IMR-90 (cell line): ENCODE data around the gene PDZK1. TPM values are rescaled to one million over a fixed set of nuclear protein-coding genes. Genes with fewer than 3 reads are reported as not detected.

Experiments used
- ATAC-seq: fragments of 200-7000 bp; cut with Tn5 transposase; 2 replicates; pipeline ENCODE4 v1.9.1; 2020; ENCODE audit warnings: low read depth, mild to moderate bottlenecking, moderate library complexity
- BruUV-seq: library from RNA; stranded (reverse); fragments of 400-500 nt; replicated peaks from 2 replicates; lab custom pipeline; 2021; lab: Mats Ljungman, UMichigan
- CTCF ChIA-PET: fragments of 300-600 bp; formaldehyde crosslinking; extraction: SDS; loops from one replicate; lab custom pipeline; 2021; ENCODE audit warnings: antibody characterized with exemption; lab: Yijun Ruan, JAX
- POLR2A ChIA-PET: fragments of 300-600 bp; sonication (Branson Sonifier 250); formaldehyde crosslinking; loops from one replicate; lab custom pipeline; 2022; ENCODE audit warnings: antibody characterized with exemption; ENCODE audit not compliant: unreplicated experiment; lab: Charles Lee
- DNase-seq: peaks from one replicate; pipeline ENCODE4 v3.0.0; 2013
- H2AFZ ChIP-seq: replicated peaks from 2 replicates; pipeline ENCODE3; 2013; ENCODE audit warnings: low read length, mild to moderate bottlenecking; ENCODE audit not compliant: poor library complexity
- H2AK5ac ChIP-seq: 2 replicates; pipeline ENCODE4 v1.6.1; 2013; ENCODE audit warnings: low read depth, low read length, inconsistent platforms
- H2AK9ac ChIP-seq: replicated peaks from 2 replicates; pipeline ENCODE3; 2013; ENCODE audit warnings: mild to moderate bottlenecking, low read depth, low read length, moderate library complexity; ENCODE audit not compliant: poor library complexity
- H2BK120ac ChIP-seq: 2 replicates; pipeline ENCODE4 v1.6.1; 2013; ENCODE audit warnings: low read depth, low read length, inconsistent platforms
- H2BK15ac ChIP-seq: 3 replicates; pipeline ENCODE4 v1.6.1; 2013; ENCODE audit warnings: low read depth, low read length, inconsistent platforms
- H2BK20ac ChIP-seq: 2 replicates; pipeline ENCODE4 v1.6.1; 2013; ENCODE audit warnings: low read depth, mild to moderate bottlenecking, inconsistent platforms, low read length, moderate library complexity
- H2BK5ac ChIP-seq: 2 replicates; pipeline ENCODE4 v1.6.1; 2013; ENCODE audit warnings: mild to moderate bottlenecking, low read depth, low read length, inconsistent platforms; ENCODE audit not compliant: poor library complexity, severe bottlenecking
- H3K14ac ChIP-seq: replicated peaks from 2 replicates; pipeline ENCODE4 v1.6.1; 2013; ENCODE audit warnings: low read depth, low read length, inconsistent platforms
- H3K18ac ChIP-seq: 2 replicates; pipeline ENCODE4 v1.6.1; 2013; ENCODE audit warnings: low read depth, low read length, control low read depth
- H3K23ac ChIP-seq: 2 replicates; pipeline ENCODE4 v1.6.1; 2013; ENCODE audit warnings: low read depth, low read length, inconsistent platforms
- H3K27ac ChIP-seq: 2 replicates; pipeline ENCODE4 v1.5.1; 2013; ENCODE audit warnings: mild to moderate bottlenecking, control low read depth, low read length; ENCODE audit not compliant: insufficient read depth
- H3K27me3 ChIP-seq: 2 replicates; pipeline ENCODE4 v1.6.1; 2013; ENCODE audit warnings: low read length; ENCODE audit not compliant: control insufficient read depth, insufficient read depth
- H3K36me3 ChIP-seq: 2 replicates; pipeline ENCODE4 v1.6.1; 2013; ENCODE audit warnings: low read length, mixed read lengths; ENCODE audit not compliant: control insufficient read depth, insufficient read depth
- H3K4ac ChIP-seq: 2 replicates; pipeline ENCODE4 v1.6.1; 2013; ENCODE audit warnings: low read depth, low read length, inconsistent platforms
- H3K4me1 ChIP-seq: 2 replicates; pipeline ENCODE4 v1.6.1; 2013; ENCODE audit warnings: low read length, mixed read lengths; ENCODE audit not compliant: control insufficient read depth, insufficient read depth
- H3K4me2 ChIP-seq: 2 replicates; pipeline ENCODE4 v1.6.1; 2013; ENCODE audit warnings: low read depth, mild to moderate bottlenecking, control low read depth, low read length, moderate library complexity
- H3K4me3 ChIP-seq: 2 replicates; pipeline ENCODE4 v1.5.1; 2013; ENCODE audit warnings: low read depth, mild to moderate bottlenecking, control low read depth, low read length, moderate library complexity; ENCODE audit not compliant: insufficient read depth
- H3K56ac ChIP-seq: 2 replicates; pipeline ENCODE4 v1.6.1; 2013; ENCODE audit warnings: low read length, inconsistent platforms; ENCODE audit not compliant: insufficient read depth; ENCODE audit errors: extremely low read depth
- H3K79me1 ChIP-seq, 2 experiments: 2 replicates each; pipeline ENCODE4 v1.6.1; 2013; ENCODE audit warnings: low read length in 2 of 2, inconsistent platforms in 1 of 2, low read depth in 1 of 2
- H3K9ac ChIP-seq: 2 replicates; pipeline ENCODE4 v1.6.1; 2013; ENCODE audit warnings: low read depth, low read length, control low read depth
- H3K9me1 ChIP-seq: 2 replicates; pipeline ENCODE4 v1.6.1; 2013; ENCODE audit warnings: low read length, inconsistent platforms; ENCODE audit not compliant: insufficient read depth
- H3K9me3 ChIP-seq: 2 replicates; pipeline ENCODE4 v1.6.1; 2013; ENCODE audit warnings: low read length; ENCODE audit not compliant: control insufficient read depth, insufficient read depth
- H4K20me1 ChIP-seq: 2 replicates; pipeline ENCODE4 v1.6.1; 2013; ENCODE audit warnings: low read length, inconsistent platforms; ENCODE audit not compliant: insufficient read depth
- H4K5ac ChIP-seq: 2 replicates; pipeline ENCODE4 v1.6.1; 2013; ENCODE audit warnings: mild to moderate bottlenecking, low read depth, low read length, control low read depth
- H4K8ac ChIP-seq, 2 experiments: 2 replicates each; pipeline ENCODE4 v1.6.1; 2013; ENCODE audit warnings: low read depth in 2 of 2, low read length in 2 of 2, control low read depth in 1 of 2, inconsistent platforms in 1 of 2
- H4K91ac ChIP-seq: 2 replicates; pipeline ENCODE4 v1.6.1; 2013; ENCODE audit warnings: low read depth, low read length, inconsistent platforms; ENCODE audit not compliant: insufficient read depth
- CEBPB ChIP-seq: IDR thresholded peaks from 2 replicates; pipeline ENCODE4 v1.6.1; 2012; ENCODE audit warnings: low read depth, low read length, improper control_type of control experiment
- CHD1 ChIP-seq: IDR thresholded peaks from 2 replicates; pipeline ENCODE4 v1.6.1; 2012; ENCODE audit warnings: low read depth, low read length, improper control_type of control experiment
- ELK1 ChIP-seq: fragments of 150-350 bp; IDR thresholded peaks from 2 replicates; pipeline ENCODE4 v1.6.1; 2016; ENCODE audit warnings: low read depth, mild to moderate bottlenecking, low read length, moderate library complexity, borderline replicate concordance
- FOS ChIP-seq: fragments of 150-350 bp; IDR thresholded peaks from 2 replicates; pipeline ENCODE4 v1.6.1; 2016; ENCODE audit warnings: low read depth, low read length
- MAFK ChIP-seq: IDR thresholded peaks from 2 replicates; pipeline ENCODE4 v1.6.1; 2012; ENCODE audit warnings: low read depth, low read length, improper control_type of control experiment
- MXI1 ChIP-seq: IDR thresholded peaks from 2 replicates; pipeline ENCODE4 v1.6.1; 2012; ENCODE audit warnings: low read depth, mild to moderate bottlenecking, low read length, moderate library complexity, borderline replicate concordance
- NFE2L2 ChIP-seq: fragments of 150-350 bp; IDR thresholded peaks from 2 replicates; pipeline ENCODE4 v1.6.1; 2016; ENCODE audit warnings: low read depth, mild to moderate bottlenecking, low read length
- POLR2A ChIP-seq: IDR thresholded peaks from 2 replicates; pipeline ENCODE4 v1.6.1; 2012; ENCODE audit warnings: mild to moderate bottlenecking, low read depth, low read length
- RAD21 ChIP-seq: IDR thresholded peaks from 2 replicates; pipeline ENCODE4 v1.6.1; 2012; ENCODE audit warnings: low read length, improper control_type of control experiment
- RCOR1 ChIP-seq: IDR thresholded peaks from 2 replicates; pipeline ENCODE4 v1.6.1; 2012; ENCODE audit warnings: mild to moderate bottlenecking, low read length, improper control_type of control experiment; ENCODE audit not compliant: insufficient replicate concordance
- RFX5 ChIP-seq: IDR thresholded peaks from 2 replicates; pipeline ENCODE4 v1.8.0; 2012; ENCODE audit warnings: low read depth, mild to moderate bottlenecking, low read length, moderate library complexity
- WGBS, 2 experiments: methylation state at CpG; one replicate each; pipeline versions ENCODE4 v1.1.5 to v1.1.7; 2013; ENCODE audit warnings: missing lambda C conversion rate in 2 of 2; ENCODE audit not compliant: insufficient read length in 1 of 2; ENCODE audit errors: extremely low coverage in 2 of 2; 5-methylcytosine and 5-hydroxymethylcytosine counted together
- dilution Hi-C: fragments of 300-500 bp; cut with HindIII; formaldehyde crosslinking; loops from one replicate; pipeline ENCODE4 v1.14.3; 2018; ENCODE audit warnings: low sequenced_read_pairs; ENCODE audit not compliant: unreplicated experiment
- in situ Hi-C: fragments of 300-500 bp; cut with MboI; formaldehyde crosslinking; loops from 3 replicates; pipeline ENCODE4 v1.14.3; 2019; ENCODE audit warnings: low sequenced_read_pairs, inconsistent platforms, mixed read lengths
- intact Hi-C: fragments of 100-400 bp; cut with micrococcal nuclease; formaldehyde crosslinking; loops from 2 replicates; pipeline ENCODE4 v1.10.0; 2022
- polyA plus RNA-seq, 3 experiments: library from polyadenylated mRNA; depleted of rRNA; stranded (reverse); fragments of >200 nt; gene quantifications; 2 replicates each; pipeline ENCODE4 v1.2.3, GENCODE V29; 2012; ENCODE audit warnings: low replicate concordance in 1 of 3
- total RNA-seq: library from RNA; depleted of rRNA; stranded (reverse); fragments of >200 nt; gene quantifications from 2 replicates; pipeline ENCODE4 v1.2.3, GENCODE V29; 2012

PDZK1 gene
- total and polyA plus RNA-seq, 2 of the 4 experiments (the other 2 are of a cell fraction), result 1.4 to 2.1 TPM

- Histone ChIP-seq H2AK5ac (peak overlapping the region; percentile 74; the same call in 1 of the 2 replicates), H3K4me3 (no peak overlapping the region), H3K4ac (peak overlapping the region; percentile 69), H3K18ac (peak overlapping the region; percentile 28; the same call in 1 of the 2 replicates), H3K27me3 (no peaks in the 10 kb centered on the region), H3K9ac (no peak overlapping the region), H4K5ac (no peak overlapping the region; the same call in 1 of the 2 replicates), H3K4me1 (peaks cover 10% of the 10 kb centered on the region), H3K9me3 (no peaks in the 10 kb centered on the region), H3K79me1 (peaks cover 23 to 70% of the 10 kb centered on the region in 2 experiments), H2BK5ac (peak overlapping the region; percentile 53), H4K20me1 (peaks cover 7% of the 10 kb centered on the region), H3K4me2 (no peak overlapping the region), H3K9me1 (peaks cover 13% of the 10 kb centered on the region), H3K14ac (peak overlapping the region; percentile 68), H2AFZ (no peak overlapping the region), H3K36me3 (peaks cover 24% of the 10 kb centered on the region), H2AK9ac (no peak overlapping the region), H4K91ac (peak overlapping the region; percentile 34; the same call in 1 of the 2 replicates), H2BK120ac (peak overlapping the region; percentile 12), H3K23ac (peak overlapping the region; percentile 58; the same call in 1 of the 2 replicates), H3K27ac (peak overlapping the region; percentile 49; the same call in 1 of the 2 replicates), H3K56ac (no peak overlapping the region), H2BK15ac (peak overlapping the region; percentile 74; the same call in 1 of the 3 replicates), H2BK20ac (peak overlapping the region; percentile 54), H4K8ac (peak overlapping the region in 1 of 2 experiments; percentile 92; a peak in 2 of 4 replicates)
- peak; percentile 33 for DNase-seq
- no CpG with 5 or more reads among the region's 5 CpGs for WGBS, 2 experiments
- CTCF ChIA-PET, result interaction anchor here (1.5 kb wide), 1 partner anchor 24 kb away, joined by 5 read pairs; no protein-coding TSS in a partner anchor
- intact Hi-C loops (no loop called here), dilution Hi-C loops (no loop called here), in situ Hi-C loops (no loop called here)
- POLR2A ChIA-PET, result no interaction called here
- BruUV-seq, result no TSS peak
- no peak for TF ChIP-seq POLR2A
- TF ChIP-seq MXI1, result no peak
- TF ChIP-seq FOS, result no peak
- TF ChIP-seq RCOR1, result no peak
- no peak for TF ChIP-seq CEBPB
- TF ChIP-seq RAD21, result no peak
- no peak for TF ChIP-seq CHD1
- no peak for TF ChIP-seq NFE2L2
- TF ChIP-seq ELK1, result no peak
- TF ChIP-seq RFX5, result no peak
- no peak for TF ChIP-seq MAFK
- no peak for ATAC-seq
Observed at GRCh38 chr1:145750426-145750825, 43.3 kb upstream of the PDZK1 start.
